WI38 (cell line): Measurements from ENCODE around the gene SUSD1.

Source experiments
- H3K4me3 ChIP-seq: 2 replicates; pipeline ENCODE4 v1.5.1; 2011; ENCODE audit warnings: low read depth, mild to moderate bottlenecking, control low read depth, low read length
- CTCF ChIP-seq: IDR thresholded peaks from 2 replicates; pipeline ENCODE4 v1.5.1; 2012; ENCODE audit warnings: low read depth, mild to moderate bottlenecking, control low read depth, low read length

SUSD1 gene

DNA sequence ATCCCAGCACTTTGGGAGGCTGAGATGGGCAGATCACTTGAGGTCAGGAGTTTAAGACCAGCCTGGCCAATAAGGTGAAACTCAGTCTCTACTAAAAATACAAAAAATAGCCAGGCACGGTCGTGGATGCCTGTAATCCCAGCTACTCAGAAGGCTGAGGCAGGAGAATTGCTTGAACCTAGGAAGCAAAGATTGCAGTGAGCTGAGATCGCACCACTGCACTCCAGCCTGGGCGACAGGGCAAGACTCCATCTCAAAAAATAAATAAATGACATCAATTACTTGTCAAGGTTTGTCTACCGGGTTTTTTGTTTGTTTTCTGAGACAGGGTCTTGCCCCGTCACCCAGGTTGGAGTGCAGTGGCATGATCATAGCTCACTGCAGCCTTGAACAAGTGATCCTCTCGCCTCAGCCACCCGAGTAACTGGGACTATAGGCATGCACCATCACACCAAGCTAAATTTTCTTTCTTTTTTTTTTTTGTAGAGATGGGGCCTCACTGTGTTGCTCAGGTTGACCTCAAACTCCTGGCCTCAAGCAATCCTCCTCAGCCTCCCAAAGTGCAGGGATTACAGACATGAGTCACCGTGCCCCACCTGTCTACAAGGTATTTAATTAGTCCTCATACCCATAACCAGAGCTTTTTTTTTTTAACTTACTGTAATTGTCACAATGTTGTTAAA lies 64.9 kb downstream of the SUSD1 start:
- TF ChIP-seq CTCF: no peak
- no peak overlapping the region for H3K4me3 ChIP-seq

GRCh38 chr9:112104901-112105300 lies 70.2 kb downstream of the SUSD1 start:
- TF ChIP-seq CTCF: no peak

GRCh38 chr9:112104401-112104800 lies 70.7 kb downstream of the SUSD1 start:
- H3K4me3 ChIP-seq: no peak overlapping the region
- TF ChIP-seq CTCF: no peak

More at GRCh38 chr9:112104901-112105300, 70.2 kb downstream of the SUSD1 start:
- no peak overlapping the region for H3K4me3 ChIP-seq

DNA sequence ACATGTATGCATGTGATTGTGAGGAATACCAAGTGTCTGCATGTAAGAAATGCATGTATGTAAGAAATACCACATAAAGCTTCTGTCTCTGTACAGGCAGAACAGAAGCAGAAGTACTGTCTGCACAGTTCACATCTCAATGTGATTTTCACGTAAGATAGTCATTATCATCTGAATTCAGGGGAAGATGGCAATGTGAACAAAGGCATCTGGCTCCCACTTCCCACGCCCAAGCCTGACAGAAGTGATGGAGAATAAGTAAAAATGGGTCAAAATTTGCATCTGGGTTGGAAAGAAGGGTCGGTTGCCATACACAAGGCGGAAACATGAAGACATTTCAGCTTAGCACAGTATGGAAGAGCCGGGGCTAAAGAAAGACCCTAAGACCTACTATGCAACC lies 71.7 kb downstream of the SUSD1 start:
- no peak overlapping the region for H3K4me3 ChIP-seq
- TF ChIP-seq CTCF: no peak

DNA sequence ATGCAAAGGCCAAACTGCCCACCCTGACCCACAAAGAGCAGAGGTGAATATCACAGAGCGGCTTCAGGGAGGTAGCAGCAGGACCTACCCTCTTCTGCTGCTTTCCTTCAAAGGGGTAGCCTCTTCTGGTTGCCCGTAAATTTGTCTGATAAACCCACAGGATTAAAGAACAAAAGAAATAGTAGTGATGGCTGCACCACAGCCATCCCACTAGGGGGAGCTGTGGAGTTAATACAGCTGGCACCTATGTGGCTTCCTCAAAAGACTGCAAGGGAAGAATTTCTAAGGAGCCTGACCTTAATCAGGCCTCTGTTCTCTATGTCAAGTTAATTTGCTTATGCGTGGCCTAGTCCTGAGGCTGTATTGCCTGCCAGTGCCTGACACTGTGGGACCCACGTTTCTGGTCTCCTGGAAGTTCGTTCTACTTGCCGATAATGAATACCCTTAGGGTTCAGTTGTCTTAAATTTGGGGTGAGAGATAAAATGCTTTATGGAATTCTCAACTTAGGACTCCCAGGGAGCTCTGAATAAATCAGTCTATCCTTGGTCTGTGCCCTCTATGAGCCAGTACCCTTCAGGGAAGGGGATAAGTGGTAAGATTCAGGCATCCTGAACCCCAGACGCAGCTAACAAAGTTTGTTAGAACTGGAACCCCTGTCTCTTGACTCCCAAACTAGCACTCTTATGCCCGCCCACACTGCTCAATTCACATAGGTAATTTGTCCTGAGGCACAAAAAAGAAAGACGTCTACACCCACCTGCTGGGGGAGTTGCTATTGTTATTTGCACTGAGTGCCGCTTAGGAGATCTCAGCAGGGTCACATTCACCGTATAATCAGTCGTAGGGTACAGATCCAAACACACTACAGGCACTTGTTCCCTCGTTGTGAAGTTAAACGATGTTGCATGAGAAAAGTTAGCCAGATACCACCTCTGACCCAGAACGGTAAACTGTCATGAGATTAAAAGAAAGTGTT lies 77.1 kb downstream of the SUSD1 start:
- peak; percentile 84 for TF ChIP-seq CTCF
- H3K4me3 ChIP-seq: no peak overlapping the region

- TF ChIP-seq CTCF: no peak
- no peak overlapping the region for H3K4me3 ChIP-seq
These were observed 80.0 kb downstream of the SUSD1 start for GRCh38 chr9:112094948-112095681.
